ENCODE results near the gene BHLHE41. TPM values are rescaled to one million over a fixed set of nuclear protein-coding genes. Genes with fewer than 3 reads are reported as not detected.

Gene BHLHE41
- total RNA-seq, 2 donors from 2014 or later, result 2.6 to 4.6 TPM

GRCh38 chr12:26135571-26135970, 10.7 kb upstream of the BHLHE41 start:
- TF ChIP-seq CTCF (IDR thresholded peaks at IDR 0.05) (no peak), POLR2A (IDR thresholded peaks at IDR 0.05) (no peak)
- H3K27me3 ChIP-seq, result no peaks in the 10 kb centered on the region
- H3K27ac ChIP-seq, result peak overlapping the region; percentile 52 to 79 (median 66)
- DNase-seq (no peak), ATAC-seq (peak; percentile 9)
- no peaks in the 10 kb centered on the region for H3K4me1 ChIP-seq
- 56 to 57% methylated on average over 3 of the region's 3 CpGs for WGBS, 2 donors
- H3K4me3 ChIP-seq, result no peak overlapping the region
- intact Hi-C loops (cut with DNase I), result no loop called here
- no peaks in the 10 kb centered on the region for H3K9me3 ChIP-seq
- H3K36me3 ChIP-seq (replicated peaks in 1 of 2; ENCODE audit: insufficient read depth in 1 of 2, low read depth in 2 of 2), result no peaks in the 10 kb centered on the region

- Histone ChIP-seq H3K27me3 (no peaks in the 10 kb centered on the region), H3K36me3 (replicated peaks in 1 of 2; ENCODE audit: insufficient read depth in 1 of 2, low read depth in 2 of 2) (no peaks in the 10 kb centered on the region), H3K4me1 (no peaks in the 10 kb centered on the region), H3K9me3 (no peaks in the 10 kb centered on the region), H3K27ac (peak overlapping the region; percentile 52 to 79 (median 66)), H3K4me3 (no peak overlapping the region)
- peak; percentile 96 for ATAC-seq
- TF ChIP-seq POLR2A (IDR thresholded peaks at IDR 0.05), result peak in 1 of 3 donors; percentile 41
- peak in 1 of 7 experiments; percentile 3 for TF ChIP-seq CTCF (IDR thresholded peaks at IDR 0.05)
- intact Hi-C loops (cut with DNase I), result no loop called here
- peak; percentile 74 to 90 (median 86) for DNase-seq
- 37 to 42% methylated on average over 5 of the region's 5 CpGs for WGBS, 2 donors
These were observed 10.2 kb upstream of the BHLHE41 start for GRCh38 chr12:26135010-26135420.

- TF ChIP-seq POLR2A (IDR thresholded peaks at IDR 0.05) (no peak), CTCF (IDR thresholded peaks at IDR 0.05) (no peak)
These were observed 9.7 kb upstream of the BHLHE41 start for GRCh38 chr12:26134540-26134939.

GRCh38 chr12:26133521-26133920, 8.7 kb upstream of the BHLHE41 start:
- peak overlapping the region in 2 of 4 donors; percentile 56 to 75 for H3K27ac ChIP-seq
- DNase-seq (no peak), ATAC-seq (no peak)
- no peaks in the 10 kb centered on the region for H3K9me3 ChIP-seq
- no peaks in the 10 kb centered on the region for H3K36me3 ChIP-seq (replicated peaks in 1 of 2; ENCODE audit: insufficient read depth in 1 of 2, low read depth in 2 of 2)
- no peaks in the 10 kb centered on the region for H3K27me3 ChIP-seq
- H3K4me3 ChIP-seq, result no peak overlapping the region
- TF ChIP-seq CTCF (IDR thresholded peaks at IDR 0.05) (no peak), POLR2A (IDR thresholded peaks at IDR 0.05) (no peak)
- intact Hi-C loops (cut with DNase I), result no loop called here
- no peaks in the 10 kb centered on the region for H3K4me1 ChIP-seq

More at GRCh38 chr12:26134540-26134939, 9.7 kb upstream of the BHLHE41 start:
- Histone ChIP-seq H3K36me3 (replicated peaks in 1 of 2; ENCODE audit: insufficient read depth in 1 of 2, low read depth in 2 of 2) (no peaks in the 10 kb centered on the region), H3K4me1 (no peaks in the 10 kb centered on the region), H3K4me3 (no peak overlapping the region), H3K9me3 (no peaks in the 10 kb centered on the region), H3K27ac (peak overlapping the region; percentile 52 to 79 (median 66)), H3K27me3 (no peaks in the 10 kb centered on the region)
- DNase-seq (no peak), ATAC-seq (no peak)
- intact Hi-C loops (cut with DNase I), result no loop called here

GRCh38 chr12:26132866-26133265, 8.0 kb upstream of the BHLHE41 start:
- 50 to 52% methylated on average over 1 of the region's 1 CpG for WGBS, 2 donors
- H3K9me3 ChIP-seq, result no peaks in the 10 kb centered on the region
- TF ChIP-seq CTCF (IDR thresholded peaks at IDR 0.05), result no peak
- H3K27ac ChIP-seq, result no peak overlapping the region
- ATAC-seq (no peak), DNase-seq (no peak)
- H3K36me3 ChIP-seq (replicated peaks in 1 of 2; ENCODE audit: insufficient read depth in 1 of 2, low read depth in 2 of 2), result no peaks in the 10 kb centered on the region
- intact Hi-C loops (cut with DNase I), result no loop called here
- H3K4me1 ChIP-seq, result no peaks in the 10 kb centered on the region
- H3K4me3 ChIP-seq, result no peak overlapping the region
- no peaks in the 10 kb centered on the region for H3K27me3 ChIP-seq
